ENCODE data around the gene BACE1.
"Not testable (repeated sequence)": the region's sequence is repeated elsewhere in the genome, so short reads cannot be mapped to it uniquely, and the experiment has no call there.

Gene BACE1

GRCh38 chr11:117278347-117278746, 37.7 kb downstream of the BACE1 start:
- no peak for DNase-seq (ENCODE audit: low read depth in 3 of 3, low spot score in 1 of 3)

GRCh38 chr11:117273550-117274289, 42.3 kb downstream of the BACE1 start:
- no peak for DNase-seq (ENCODE audit: low read depth in 3 of 3, low spot score in 1 of 3)

- DNase-seq (ENCODE audit: low read depth in 3 of 3, low spot score in 1 of 3): not testable (repeated sequence)
These were observed 43.9 kb downstream of the BACE1 start for GRCh38 chr11:117272175-117272574.

GRCh38 chr11:117271208-117271607, 44.8 kb downstream of the BACE1 start:
- no peak for DNase-seq (ENCODE audit: low read depth in 3 of 3, low spot score in 1 of 3)

- no peak for DNase-seq (ENCODE audit: low read depth in 3 of 3, low spot score in 1 of 3)
These were observed 46.2 kb downstream of the BACE1 start for GRCh38 chr11:117269856-117270255.

- DNase-seq (ENCODE audit: low read depth in 3 of 3, low spot score in 1 of 3): no peak
These were observed 50.3 kb downstream of the BACE1 start for GRCh38 chr11:117265745-117266144.

- not testable (repeated sequence) for DNase-seq (ENCODE audit: low read depth in 3 of 3, low spot score in 1 of 3)
These were observed 51.3 kb downstream of the BACE1 start for GRCh38 chr11:117264624-117265323.

- no peak for DNase-seq (ENCODE audit: low read depth in 3 of 3, low spot score in 1 of 3)
These were observed 56.6 kb downstream of the BACE1 start for GRCh38 chr11:117259417-117259816.

GRCh38 chr11:117258576-117258975, 57.5 kb downstream of the BACE1 start:
- no peak for DNase-seq (ENCODE audit: low read depth in 3 of 3, low spot score in 1 of 3)

- DNase-seq (ENCODE audit: low read depth in 3 of 3, low spot score in 1 of 3): no peak
These were observed 59.5 kb downstream of the BACE1 start for GRCh38 chr11:117256573-117256972.

- no peak for DNase-seq (ENCODE audit: low read depth in 3 of 3, low spot score in 1 of 3)
These were observed 60.1 kb downstream of the BACE1 start for GRCh38 chr11:117255966-117256365.

- DNase-seq (ENCODE audit: low read depth in 3 of 3, low spot score in 1 of 3): no peak
These were observed 64.5 kb downstream of the BACE1 start for GRCh38 chr11:117251506-117251905.

GRCh38 chr11:117249571-117249970, 66.5 kb downstream of the BACE1 start:
- no peak for DNase-seq (ENCODE audit: low read depth in 3 of 3, low spot score in 1 of 3)

GRCh38 chr11:117248341-117248740, 67.7 kb downstream of the BACE1 start:
- DNase-seq (ENCODE audit: low read depth in 3 of 3, low spot score in 1 of 3): no peak

GRCh38 chr11:117239295-117239694, 76.8 kb downstream of the BACE1 start:
- DNase-seq (ENCODE audit: low read depth in 3 of 3, low spot score in 1 of 3): no peak

- DNase-seq (ENCODE audit: low read depth in 3 of 3, low spot score in 1 of 3): no peak
These were observed 77.8 kb downstream of the BACE1 start for GRCh38 chr11:117238221-117238620.

Data from stimulated activated CD4-positive, alpha-beta T cell treated with anti-CD3 and anti-CD28 coated beads, TNF-alpha, amount 100 ng/mL, for 1 hour (primary cell).